Measurements from ENCODE around the gene IRAK3.

Gene IRAK3

GRCh38 chr12:66241061-66242043 is 52.3 kb downstream of the IRAK3 start:
- TF ChIP-seq CTCF (IDR thresholded peaks at IDR 0.05; ENCODE audit: low read depth, low read length, missing control alignments): no peak
- Histone ChIP-seq H3K27me3 (replicated peaks) (no peaks in the 10 kb centered on the region), H3K27ac (peak overlapping the region; percentile 64), H3K36me3 (replicated peaks) (no peaks in the 10 kb centered on the region), H3K4me3 (ENCODE audit: low read depth, low read length) (no peak overlapping the region)
- in situ Hi-C loops (cut with HindIII; ENCODE audit: low pct_ligation_motif_present, low sequenced_read_pairs): no loop called here
- DNase-seq: peak; percentile 87

- Histone ChIP-seq H3K4me3 (ENCODE audit: low read depth, low read length) (no peak overlapping the region), H3K36me3 (replicated peaks) (no peaks in the 10 kb centered on the region), H3K27me3 (replicated peaks) (no peaks in the 10 kb centered on the region), H3K27ac (peak overlapping the region; percentile 61)
- in situ Hi-C loops (cut with HindIII; ENCODE audit: low pct_ligation_motif_present, low sequenced_read_pairs): no loop called here
- no peak for DNase-seq
- no peak for TF ChIP-seq CTCF (IDR thresholded peaks at IDR 0.05; ENCODE audit: low read depth, low read length, missing control alignments)
Observed at GRCh38 chr12:66242311-66242710, 53.3 kb downstream of the IRAK3 start.

- no peak for TF ChIP-seq CTCF (IDR thresholded peaks at IDR 0.05; ENCODE audit: low read depth, low read length, missing control alignments)
- Histone ChIP-seq H3K27me3 (replicated peaks) (no peaks in the 10 kb centered on the region), H3K27ac (no peak overlapping the region), H3K4me3 (ENCODE audit: low read depth, low read length) (no peak overlapping the region), H3K36me3 (replicated peaks) (no peaks in the 10 kb centered on the region)
- in situ Hi-C loops (cut with HindIII; ENCODE audit: low pct_ligation_motif_present, low sequenced_read_pairs): no loop called here
- no peak for DNase-seq
Observed at GRCh38 chr12:66243911-66244310, 54.9 kb downstream of the IRAK3 start.

- TF ChIP-seq CTCF (IDR thresholded peaks at IDR 0.05; ENCODE audit: low read depth, low read length, missing control alignments): no peak
- Histone ChIP-seq H3K27me3 (replicated peaks) (no peaks in the 10 kb centered on the region), H3K4me3 (ENCODE audit: low read depth, low read length) (no peak overlapping the region), H3K36me3 (replicated peaks) (no peaks in the 10 kb centered on the region), H3K27ac (no peak overlapping the region)
- no peak for DNase-seq
- in situ Hi-C loops (cut with HindIII; ENCODE audit: low pct_ligation_motif_present, low sequenced_read_pairs): no loop called here
Observed at GRCh38 chr12:66244446-66244845, 55.4 kb downstream of the IRAK3 start.

- no peak for DNase-seq
- in situ Hi-C loops (cut with HindIII; ENCODE audit: low pct_ligation_motif_present, low sequenced_read_pairs): no loop called here
- Histone ChIP-seq H3K4me3 (ENCODE audit: low read depth, low read length) (no peak overlapping the region), H3K36me3 (replicated peaks) (no peaks in the 10 kb centered on the region), H3K27ac (no peak overlapping the region), H3K27me3 (replicated peaks) (no peaks in the 10 kb centered on the region)
- no peak for TF ChIP-seq CTCF (IDR thresholded peaks at IDR 0.05; ENCODE audit: low read depth, low read length, missing control alignments)
Observed at GRCh38 chr12:66247741-66248140, 58.7 kb downstream of the IRAK3 start.
